HG03139 (cell line): ENCODE measurements around the gene ZNF281.
A peak's percentile ranks its signal among the peaks of the same experiment; 100 is the strongest.
"Not testable (repeated sequence)": the region's sequence is repeated elsewhere in the genome, so short reads cannot be mapped to it uniquely, and the experiment has no call there.

Experiments used
- ATAC-seq: cut with Tn5 transposase; IDR thresholded peaks from one replicate; pipeline ENCODE4 v1.9.1; 2021; ENCODE audit not compliant: unreplicated experiment

ZNF281 gene

DNA sequence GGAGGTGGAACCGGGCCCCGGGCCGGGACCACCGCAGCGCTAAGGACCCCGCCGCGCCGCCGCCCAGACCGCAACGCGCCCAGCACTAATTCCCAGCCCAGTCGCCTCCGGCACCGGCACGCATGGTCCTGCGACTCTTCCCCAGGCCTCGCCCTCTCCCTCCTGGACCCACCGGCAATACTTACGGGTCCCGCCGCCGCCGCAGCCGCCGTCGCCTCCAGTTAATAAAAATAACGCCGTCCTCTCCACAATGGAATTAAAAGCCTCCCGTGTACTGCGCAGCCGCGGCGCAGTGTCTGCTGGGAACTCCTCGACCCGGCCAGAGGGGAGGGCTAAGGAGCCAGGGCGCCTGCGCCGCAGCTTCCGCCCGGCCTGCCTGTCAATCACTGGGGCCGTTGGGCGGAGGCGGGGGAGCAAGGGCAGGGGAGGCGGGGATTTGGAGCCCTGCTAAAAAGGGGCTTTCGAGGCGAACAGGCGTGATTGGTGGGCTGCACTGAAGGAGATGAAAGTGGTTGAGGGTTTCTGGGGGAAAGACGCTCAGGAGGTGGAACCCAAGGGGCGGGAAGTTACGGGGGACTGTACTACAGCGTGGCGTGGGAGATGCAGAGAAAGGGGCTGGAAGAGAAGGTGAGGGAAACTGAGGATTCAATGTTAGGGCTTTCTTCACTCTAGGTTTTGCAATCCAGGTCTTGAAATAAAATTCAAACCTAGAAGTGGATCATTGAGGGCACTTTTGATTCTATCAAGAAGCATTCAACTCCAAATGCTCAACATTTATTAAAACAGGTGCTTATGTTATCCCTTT, at the start of gene ZNF281:
Gene ZNF281 (minus strand): TSS at position 276 of the 805 bp plus-strand sequence. CDS start 331 bp downstream, outside the sequence.
- peak; percentile 95 for ATAC-seq

- ATAC-seq = no peak
Observed at GRCh38 chr1:200458780-200459179, 48.9 kb upstream of the ZNF281 start.

- no peak for ATAC-seq
Observed at GRCh38 chr1:200457810-200458209, 48.0 kb upstream of the ZNF281 start.

- ATAC-seq = no peak
Observed at GRCh38 chr1:200454425-200454824, 44.6 kb upstream of the ZNF281 start.

GRCh38 chr1:200453553-200453905, 43.7 kb upstream of the ZNF281 start:
- no peak for ATAC-seq

DNA sequence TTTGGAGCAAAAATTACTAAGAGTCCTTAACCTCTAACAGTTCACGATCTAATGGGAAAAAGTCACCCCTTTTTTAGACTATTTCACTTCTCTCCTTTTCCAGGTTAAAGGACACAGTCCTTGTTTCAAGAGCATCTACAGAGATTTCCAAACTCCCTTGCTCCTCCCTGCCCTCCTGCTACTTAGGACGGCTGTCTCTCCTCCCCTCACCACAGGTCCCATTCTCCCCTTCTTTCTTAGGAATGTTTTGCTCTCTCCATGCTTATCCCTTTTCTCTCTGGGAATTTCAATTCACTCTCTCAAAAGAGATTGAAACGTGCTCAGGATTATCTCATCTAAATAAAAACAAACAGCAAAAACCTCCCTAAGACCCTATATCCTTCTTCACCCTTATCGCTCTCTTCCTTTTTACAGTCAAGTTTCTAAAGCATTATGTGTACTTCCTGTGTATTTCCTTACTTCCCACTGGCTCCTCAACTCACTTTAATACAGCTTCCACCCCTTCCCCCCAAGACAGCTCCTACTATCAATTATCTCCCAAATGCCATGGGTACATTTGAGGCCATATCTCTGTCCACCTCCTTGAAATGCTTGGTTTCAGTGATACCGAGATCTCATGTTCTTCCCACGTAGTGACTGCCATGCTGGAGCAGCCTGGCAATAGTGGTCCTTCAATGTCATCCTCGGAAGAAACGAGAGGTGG, 43.2 kb upstream of the ZNF281 start:
- no peak for ATAC-seq

DNA sequence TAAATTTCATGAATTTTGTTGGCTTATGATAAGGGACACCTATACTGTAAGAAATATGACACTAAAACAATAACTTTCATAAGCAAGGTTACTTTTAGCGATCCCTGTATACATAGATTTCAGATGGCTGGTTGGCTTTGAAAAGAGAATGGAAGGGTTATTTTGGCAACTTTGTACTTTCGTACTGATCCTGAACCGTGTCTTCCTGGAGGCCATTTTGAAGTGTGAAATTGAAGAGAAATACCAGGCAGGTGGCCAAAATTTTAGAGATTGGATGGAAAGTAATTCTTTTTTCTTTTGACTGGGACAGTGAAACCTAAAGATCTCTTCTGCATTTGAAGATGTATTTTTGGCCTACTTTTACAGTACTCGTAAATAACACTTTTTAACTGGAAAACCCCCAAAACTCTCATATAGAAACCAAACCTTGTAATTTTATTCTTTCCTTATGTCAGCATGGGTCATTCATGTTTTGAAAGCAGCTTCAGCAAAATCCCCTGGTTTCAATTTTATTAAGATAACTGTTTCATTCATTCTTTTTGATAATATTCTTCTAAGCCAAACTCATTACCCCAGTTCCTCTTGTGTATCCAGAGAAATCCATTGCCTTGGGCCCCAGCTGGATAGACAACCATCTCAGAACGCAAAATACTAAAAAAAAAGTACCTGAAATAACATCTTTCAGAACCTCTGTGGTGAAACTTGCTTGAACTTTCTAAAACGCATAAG, 38.4 kb upstream of the ZNF281 start:
- peak; percentile 67 for ATAC-seq

- ATAC-seq = no peak
Observed at GRCh38 chr1:200445213-200445612, 35.4 kb upstream of the ZNF281 start.

DNA sequence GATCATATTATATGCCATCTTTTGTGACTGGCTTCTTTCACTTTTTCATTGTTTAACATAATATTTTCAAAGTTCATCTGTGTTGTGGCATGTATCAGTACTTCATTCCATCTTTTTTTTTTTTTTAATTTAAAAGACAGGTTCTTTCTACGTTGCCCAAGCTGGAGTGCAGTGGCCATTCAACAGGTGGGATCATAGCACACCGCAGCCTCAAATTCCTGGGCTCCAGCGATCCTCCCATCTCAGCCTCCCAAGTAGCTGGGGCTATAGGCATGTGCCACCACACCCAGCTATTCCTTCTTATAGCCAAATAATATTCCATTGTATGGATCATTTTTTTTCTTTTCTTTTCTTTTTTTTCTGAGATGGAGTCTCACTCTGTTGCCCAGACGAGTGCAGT, 34.6 kb upstream of the ZNF281 start:
- no peak for ATAC-seq

- ATAC-seq = no peak
Observed at GRCh38 chr1:200443860-200444259, 34.0 kb upstream of the ZNF281 start.

- no peak for ATAC-seq
Observed at GRCh38 chr1:200442537-200443156, 32.8 kb upstream of the ZNF281 start.

DNA sequence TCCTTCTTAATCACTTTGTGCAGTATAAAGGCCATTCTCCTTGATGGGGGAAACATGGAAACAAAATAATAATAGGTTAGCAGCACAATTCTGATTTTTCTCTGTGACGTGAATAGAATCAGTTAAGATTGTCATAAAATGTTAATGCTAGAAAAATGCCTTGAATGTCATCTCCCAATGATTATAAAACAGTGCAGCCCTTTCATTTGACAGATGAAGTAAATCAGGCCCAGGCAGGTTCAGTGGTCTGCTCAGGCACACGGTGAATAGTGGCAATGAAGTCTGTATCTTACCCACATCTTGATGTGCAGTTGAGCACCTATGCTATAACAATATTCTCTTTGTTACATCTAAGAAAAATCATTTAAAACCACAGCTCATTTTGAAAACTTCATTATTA, 32.2 kb upstream of the ZNF281 start:
- ATAC-seq = no peak

- ATAC-seq = no peak
Observed at GRCh38 chr1:200438911-200439310, 29.1 kb upstream of the ZNF281 start.

DNA sequence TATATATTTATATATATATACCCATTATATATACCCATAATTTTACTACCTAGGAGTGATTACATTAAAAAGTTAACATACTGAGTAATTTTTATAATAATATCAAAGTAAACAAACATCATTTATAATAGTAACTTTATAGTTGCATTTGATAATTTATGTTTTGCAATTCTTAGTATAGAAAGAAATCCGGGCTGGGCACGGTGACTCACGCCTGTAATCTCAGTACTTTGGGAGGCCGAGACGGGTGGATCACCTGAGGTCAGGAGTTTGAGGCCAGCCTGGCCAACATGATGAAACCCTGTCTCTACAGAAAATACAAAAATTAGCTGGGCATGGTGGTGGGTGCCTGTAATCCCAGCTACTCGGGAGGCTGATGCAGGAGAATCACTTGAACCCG, 28.6 kb upstream of the ZNF281 start:
- ATAC-seq = not testable (repeated sequence)

GRCh38 chr1:200437556-200438203, 27.8 kb upstream of the ZNF281 start:
- no peak for ATAC-seq

DNA sequence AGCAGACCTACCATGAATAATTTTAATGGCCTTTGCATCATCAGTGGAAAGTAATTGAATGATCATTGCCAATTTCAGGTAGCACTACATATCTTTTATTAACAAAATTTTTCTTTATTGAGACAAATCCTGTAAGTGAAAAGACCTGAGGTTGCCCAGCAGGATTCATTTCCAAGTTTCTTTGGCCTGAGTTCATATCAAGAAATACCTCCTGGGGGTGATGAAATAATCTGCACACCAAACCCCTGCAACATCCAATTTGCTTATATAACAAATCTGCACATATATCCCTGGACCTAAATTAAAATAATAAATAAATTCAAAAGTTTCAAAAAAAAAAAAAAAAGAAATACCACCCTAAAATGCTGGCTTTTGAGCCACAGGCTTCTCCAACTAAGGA, 27.3 kb upstream of the ZNF281 start:
- no peak for ATAC-seq

DNA sequence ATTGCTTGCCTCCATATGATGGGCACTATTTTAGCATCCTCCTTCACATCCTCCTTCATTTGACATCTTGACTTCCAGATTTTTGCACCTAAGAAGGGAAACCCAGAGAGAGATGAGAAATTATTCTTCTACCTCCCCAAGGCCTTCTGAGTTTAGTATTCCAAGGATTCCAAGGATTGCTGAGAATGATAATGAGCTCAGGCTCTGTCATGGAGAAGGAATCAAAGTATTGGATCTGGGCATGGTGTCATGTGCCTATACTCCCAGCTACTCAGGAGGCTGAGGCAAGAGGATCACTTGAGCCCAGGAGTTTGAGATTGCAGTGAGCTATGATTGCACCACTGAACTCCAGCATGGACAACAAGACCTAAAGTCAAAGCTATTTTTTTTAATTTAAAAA, 26.6 kb upstream of the ZNF281 start:
- no peak for ATAC-seq

GRCh38 chr1:200435200-200435780, 25.5 kb upstream of the ZNF281 start:
- ATAC-seq = no peak

GRCh38 chr1:200433586-200433985, 23.8 kb upstream of the ZNF281 start:
- ATAC-seq = no peak

- no peak for ATAC-seq
Observed at GRCh38 chr1:200432586-200432985, 22.8 kb upstream of the ZNF281 start.
